Activated CD8-positive, alpha-beta memory T cell treated with anti-CD3 and anti-CD28 coated beads, Interleukin-2, amount 10 ng/mL, durations not matched to agents 7 days and 5 days (primary cell): ENCODE data around the gene XPNPEP1. TPM values are rescaled to one million over a fixed set of nuclear protein-coding genes. Genes with fewer than 3 reads are reported as not detected.

Source experiments
- ATAC-seq: fragments of 150-1000 bp; cut with Tn5 transposase; one replicate; pipeline ENCODE4 v1.10.0; 2021; ENCODE audit warnings: moderate library complexity
- CTCF ChIA-PET: fragments of 350-600 bp; sonication (Branson Sonifier 250); formaldehyde crosslinking; loops from one replicate; lab custom pipeline; 2021; ENCODE audit warnings: antibody characterized with exemption; lab: Charles Lee
- DNase-seq: peaks from one replicate; pipeline ENCODE4 v3.0.0-alpha.2; 2020
- H3K27ac Mint-ChIP-seq: one replicate; pipeline ENCODE4 v1.8.0; 2021; ENCODE audit warnings: mild to moderate bottlenecking, mixed read lengths
- H3K27me3 Mint-ChIP-seq: one replicate; pipeline ENCODE4 v1.8.0; 2021; ENCODE audit warnings: mixed read lengths
- H3K36me3 Mint-ChIP-seq: one replicate; pipeline ENCODE4 v1.8.0; 2021; ENCODE audit warnings: mild to moderate bottlenecking, mixed read lengths
- H3K4me1 Mint-ChIP-seq: one replicate; pipeline ENCODE4 v1.8.0; 2021; ENCODE audit warnings: mixed read lengths
- H3K4me3 Mint-ChIP-seq: one replicate; pipeline ENCODE4 v1.8.0; 2021; ENCODE audit warnings: mild to moderate bottlenecking, moderate library complexity, mixed read lengths
- H3K9me3 Mint-ChIP-seq: one replicate; pipeline ENCODE4 v1.8.0; 2022; ENCODE audit warnings: low read depth, mixed read lengths
- total RNA-seq, 2 experiments: library from RNA; stranded (reverse); gene quantifications; one replicate each; pipeline ENCODE4 v1.2.3, GENCODE V29; 2021

XPNPEP1 gene
- total RNA-seq, 2 experiments from 2014 or later, result 72.7 to 84.8 TPM

GRCh38 chr10:109852475-109853037, 70.8 kb downstream of the XPNPEP1 start:
- no peak overlapping the region for H3K4me3 Mint-ChIP-seq
- DNase-seq, result peak; percentile 82
- no peak overlapping the region for H3K27ac Mint-ChIP-seq
- H3K36me3 Mint-ChIP-seq, result no peaks in the 10 kb centered on the region
- no peaks in the 10 kb centered on the region for H3K9me3 Mint-ChIP-seq
- H3K4me1 Mint-ChIP-seq, result peaks cover 8% of the 10 kb centered on the region
- ATAC-seq, result peak; percentile 92
- H3K27me3 Mint-ChIP-seq, result no peaks in the 10 kb centered on the region
- CTCF ChIA-PET, result interaction anchor here (0.7 to 1.4 kb wide), 7 partner anchors 8 to 203 kb away, joined by 3 to 5 read pairs (median 3); no protein-coding TSS in a partner anchor

DNA sequence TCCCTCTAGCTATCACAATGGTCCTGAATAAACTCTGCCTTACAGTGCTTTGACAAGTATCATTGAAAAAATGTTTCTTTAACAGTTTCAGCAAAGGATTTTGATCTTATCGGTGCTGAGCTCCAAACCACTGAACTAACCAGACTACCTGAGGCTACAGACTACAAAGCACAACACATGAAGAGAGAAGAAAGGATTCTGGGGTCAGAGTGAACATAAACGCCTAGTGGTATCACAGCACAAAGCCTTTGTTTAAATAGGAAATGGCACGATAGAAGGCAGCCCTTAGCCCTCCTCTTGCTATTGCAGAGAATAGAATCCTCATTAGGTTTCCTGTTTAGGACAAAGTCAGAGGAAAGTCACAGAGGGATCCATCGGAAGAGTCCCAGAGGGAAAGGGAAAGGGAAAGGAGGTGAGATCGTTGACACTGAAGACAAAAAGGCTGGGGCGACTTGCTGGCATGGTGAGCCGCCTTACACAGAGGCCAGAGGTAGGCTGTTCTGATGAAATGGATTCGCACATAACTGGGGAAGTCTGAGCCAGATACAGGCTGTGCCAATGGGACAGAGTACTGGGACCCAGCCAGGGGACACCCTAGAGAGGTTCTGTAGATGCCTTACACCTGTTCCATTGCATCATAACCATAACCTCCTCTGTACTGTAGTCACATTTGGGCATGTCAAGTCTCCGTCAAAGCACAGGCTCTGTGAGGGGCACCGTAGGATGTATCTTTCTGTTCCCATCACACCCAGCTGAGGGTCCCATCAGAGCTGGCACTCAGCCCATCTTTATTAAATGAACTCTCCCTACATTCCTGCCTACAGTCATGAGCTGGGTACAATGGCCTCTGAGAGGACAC, 71.5 kb downstream of the XPNPEP1 start:
- CTCF ChIA-PET, result interaction anchor here (0.7 to 1.4 kb wide), 8 partner anchors 9 to 203 kb away, joined by 3 to 5 read pairs (median 3); no protein-coding TSS in a partner anchor
- H3K4me3 Mint-ChIP-seq, result no peak overlapping the region
- ATAC-seq (peak; percentile 7), DNase-seq (no peak)
- H3K36me3 Mint-ChIP-seq, result no peaks in the 10 kb centered on the region
- peaks cover 1% of the 10 kb centered on the region for H3K27me3 Mint-ChIP-seq
- no peaks in the 10 kb centered on the region for H3K9me3 Mint-ChIP-seq
- H3K4me1 Mint-ChIP-seq, result peaks cover 8% of the 10 kb centered on the region
- no peak overlapping the region for H3K27ac Mint-ChIP-seq

- no peak overlapping the region for H3K4me3 Mint-ChIP-seq
- DNase-seq, result no peak
- ATAC-seq, result no peak
- no peak overlapping the region for H3K27ac Mint-ChIP-seq
- H3K36me3 Mint-ChIP-seq, result no peaks in the 10 kb centered on the region
- no peaks in the 10 kb centered on the region for H3K4me1 Mint-ChIP-seq
- no peaks in the 10 kb centered on the region for H3K9me3 Mint-ChIP-seq
- CTCF ChIA-PET, result no interaction called here
- peaks cover 14% of the 10 kb centered on the region for H3K27me3 Mint-ChIP-seq
Observed at GRCh38 chr10:109846832-109847231, 76.5 kb downstream of the XPNPEP1 start.

GRCh38 chr10:109845308-109845707, 78.0 kb downstream of the XPNPEP1 start:
- Mint-ChIP-seq H3K9me3 (no peaks in the 10 kb centered on the region), H3K36me3 (no peaks in the 10 kb centered on the region), H3K4me1 (no peaks in the 10 kb centered on the region), H3K4me3 (no peak overlapping the region), H3K27me3 (peaks cover 14% of the 10 kb centered on the region), H3K27ac (no peak overlapping the region)
- DNase-seq (no peak), ATAC-seq (no peak)
- CTCF ChIA-PET, result interaction anchor here (1.3 kb wide), 1 partner anchor 71 kb away, joined by 3 read pairs; no protein-coding TSS in a partner anchor

DNA sequence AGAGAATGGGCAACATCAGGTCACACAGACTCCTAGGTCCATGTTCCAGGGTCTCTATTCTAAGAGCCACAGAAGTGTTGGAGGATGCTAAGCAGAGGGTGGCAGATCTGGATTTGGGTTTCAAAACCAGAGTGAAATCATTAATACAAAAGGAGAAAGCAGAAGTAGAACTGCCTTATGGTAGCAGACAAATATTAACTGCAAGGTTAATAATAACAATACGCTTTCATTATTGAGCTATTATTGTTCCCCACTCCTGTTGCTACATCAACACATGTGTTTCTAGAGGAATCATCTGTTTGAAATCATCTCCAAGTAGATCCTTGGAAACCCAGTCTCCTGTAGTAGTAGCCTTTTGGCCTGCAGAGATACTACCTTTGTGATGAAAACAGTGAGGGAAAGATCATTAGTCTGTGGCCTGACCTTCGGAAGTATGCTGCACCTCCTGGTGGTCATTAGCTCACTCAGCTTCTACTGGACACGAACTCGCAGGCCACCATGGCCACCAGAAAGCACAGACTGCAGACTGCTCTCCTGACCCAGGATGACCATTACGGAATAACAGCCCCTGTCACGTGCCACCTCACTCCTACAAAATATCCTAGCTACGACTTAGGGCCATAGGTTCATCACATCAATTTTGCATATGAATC, 84.6 kb downstream of the XPNPEP1 start:
- H3K27ac Mint-ChIP-seq, result no peak overlapping the region
- no peak for ATAC-seq
- CTCF ChIA-PET, result interaction anchor here (1.4 kb wide), 1 partner anchor 14 kb away, joined by 4 read pairs; no protein-coding TSS in a partner anchor
- H3K4me3 Mint-ChIP-seq, result no peak overlapping the region
- DNase-seq, result no peak
- H3K9me3 Mint-ChIP-seq, result no peaks in the 10 kb centered on the region
- peaks cover 18% of the 10 kb centered on the region for H3K27me3 Mint-ChIP-seq
- no peaks in the 10 kb centered on the region for H3K4me1 Mint-ChIP-seq
- no peaks in the 10 kb centered on the region for H3K36me3 Mint-ChIP-seq

- Mint-ChIP-seq H3K4me3 (no peak overlapping the region), H3K9me3 (no peaks in the 10 kb centered on the region), H3K36me3 (no peaks in the 10 kb centered on the region), H3K27ac (no peak overlapping the region), H3K27me3 (peaks cover 16% of the 10 kb centered on the region), H3K4me1 (no peaks in the 10 kb centered on the region)
- DNase-seq (no peak), ATAC-seq (no peak)
- CTCF ChIA-PET, result no interaction called here
Observed at GRCh38 chr10:109837384-109837783, 85.9 kb downstream of the XPNPEP1 start.

- CTCF ChIA-PET, result no interaction called here
- H3K4me3 Mint-ChIP-seq, result no peak overlapping the region
- DNase-seq (no peak), ATAC-seq (no peak)
- H3K4me1 Mint-ChIP-seq, result no peaks in the 10 kb centered on the region
- no peaks in the 10 kb centered on the region for H3K9me3 Mint-ChIP-seq
- H3K27me3 Mint-ChIP-seq, result peaks cover 16% of the 10 kb centered on the region
- no peaks in the 10 kb centered on the region for H3K36me3 Mint-ChIP-seq
- no peak overlapping the region for H3K27ac Mint-ChIP-seq
Observed at GRCh38 chr10:109835257-109835656, 88.1 kb downstream of the XPNPEP1 start.

- ATAC-seq, result no peak
- CTCF ChIA-PET, result no interaction called here
- H3K27me3 Mint-ChIP-seq, result peaks cover 16% of the 10 kb centered on the region
- no peak for DNase-seq
- H3K27ac Mint-ChIP-seq, result no peak overlapping the region
- H3K36me3 Mint-ChIP-seq, result no peaks in the 10 kb centered on the region
- no peak overlapping the region for H3K4me3 Mint-ChIP-seq
- H3K4me1 Mint-ChIP-seq, result no peaks in the 10 kb centered on the region
- no peaks in the 10 kb centered on the region for H3K9me3 Mint-ChIP-seq
Observed at GRCh38 chr10:109831846-109832245, 91.5 kb downstream of the XPNPEP1 start.

DNA sequence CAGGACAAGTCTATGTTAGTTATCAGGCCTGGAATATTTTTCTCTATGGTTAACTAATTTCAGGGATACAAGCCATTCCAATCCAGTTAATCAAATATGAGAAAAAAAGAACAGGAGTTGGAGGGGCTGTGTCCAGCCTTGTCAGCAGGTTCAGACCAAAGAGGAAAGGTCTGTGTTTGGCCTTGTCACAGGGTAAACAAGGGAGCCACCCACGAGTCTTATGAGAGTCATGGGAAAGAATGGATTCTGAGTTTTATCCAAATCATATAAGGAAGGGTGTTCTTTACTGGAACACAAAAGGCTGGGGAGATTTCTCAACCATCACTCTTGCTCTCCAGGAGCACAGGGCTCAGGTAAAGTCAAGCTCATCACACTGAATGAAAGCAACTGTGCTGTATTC, 99.1 kb downstream of the XPNPEP1 start:
- Mint-ChIP-seq H3K36me3 (no peaks in the 10 kb centered on the region), H3K4me1 (no peaks in the 10 kb centered on the region), H3K27me3 (peaks cover 3% of the 10 kb centered on the region), H3K4me3 (no peak overlapping the region), H3K27ac (no peak overlapping the region), H3K9me3 (no peaks in the 10 kb centered on the region)
- no peak for ATAC-seq
- CTCF ChIA-PET, result no interaction called here
- DNase-seq, result no peak

DNA sequence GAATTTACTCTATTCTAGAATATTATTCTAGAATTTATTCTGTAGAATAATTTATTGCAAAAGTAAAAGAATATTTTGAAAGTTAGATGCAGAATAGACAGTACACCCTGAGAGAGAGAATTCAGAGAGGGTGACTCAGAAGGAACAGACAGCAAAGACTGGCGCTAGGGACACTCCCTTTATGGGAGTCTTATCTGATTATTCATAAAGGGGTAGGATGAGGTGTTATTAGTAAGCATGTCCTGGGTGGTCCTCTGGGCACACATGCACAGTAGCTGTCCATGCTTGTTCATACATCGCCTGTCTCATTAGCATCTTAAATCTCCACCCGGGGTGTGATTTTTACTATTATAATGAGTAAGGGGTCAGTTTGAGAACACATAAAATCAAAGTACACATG, 100.1 kb downstream of the XPNPEP1 start:
- H3K27ac Mint-ChIP-seq, result no peak overlapping the region
- no peak overlapping the region for H3K4me3 Mint-ChIP-seq
- H3K27me3 Mint-ChIP-seq, result peaks cover 3% of the 10 kb centered on the region
- no peaks in the 10 kb centered on the region for H3K36me3 Mint-ChIP-seq
- no peaks in the 10 kb centered on the region for H3K9me3 Mint-ChIP-seq
- CTCF ChIA-PET, result no interaction called here
- DNase-seq (no peak), ATAC-seq (no peak)
- no peaks in the 10 kb centered on the region for H3K4me1 Mint-ChIP-seq

- CTCF ChIA-PET, result no interaction called here
- peaks cover 3% of the 10 kb centered on the region for H3K27me3 Mint-ChIP-seq
- H3K27ac Mint-ChIP-seq, result no peak overlapping the region
- no peak for ATAC-seq
- no peak overlapping the region for H3K4me3 Mint-ChIP-seq
- no peaks in the 10 kb centered on the region for H3K9me3 Mint-ChIP-seq
- no peak for DNase-seq
- no peaks in the 10 kb centered on the region for H3K4me1 Mint-ChIP-seq
- no peaks in the 10 kb centered on the region for H3K36me3 Mint-ChIP-seq
Observed at GRCh38 chr10:109821672-109822071, 101.6 kb downstream of the XPNPEP1 start.

DNA sequence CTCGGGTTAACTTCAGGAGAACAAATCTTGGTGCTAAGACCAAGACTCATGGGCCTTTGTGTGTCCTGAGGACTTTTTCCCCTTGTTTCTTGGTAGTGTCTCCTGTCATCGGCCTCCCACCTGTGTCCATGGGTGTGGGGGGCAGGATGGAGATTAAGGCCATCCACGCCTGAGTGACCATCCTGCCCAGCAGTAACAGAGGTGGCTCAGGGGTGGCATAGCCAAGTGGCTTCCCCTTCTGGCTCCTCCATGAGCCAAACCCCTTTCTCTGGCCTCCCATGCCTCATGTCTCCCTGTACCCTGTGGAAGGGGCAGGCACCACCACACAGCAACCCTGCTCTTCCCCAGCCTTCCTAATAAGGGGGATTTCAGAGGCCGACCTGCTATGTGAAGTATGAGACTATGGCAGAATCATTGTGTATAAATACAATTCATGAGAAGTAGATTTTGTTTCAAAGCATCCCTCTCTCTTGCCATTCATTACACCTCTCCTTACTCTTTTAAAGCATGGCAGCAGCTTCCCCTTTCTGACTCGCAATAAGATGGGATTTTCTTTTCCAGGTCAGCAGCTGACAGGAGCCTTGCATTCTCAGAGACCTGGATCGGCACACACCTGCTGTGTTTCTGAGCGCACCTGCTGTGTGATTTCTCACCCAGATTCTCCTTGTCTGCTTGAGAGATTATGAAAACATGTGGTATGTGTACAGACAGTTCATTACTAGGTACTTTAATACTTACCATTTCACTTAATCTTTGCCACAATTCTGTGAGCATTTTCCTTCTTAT, 102.5 kb downstream of the XPNPEP1 start:
- H3K36me3 Mint-ChIP-seq, result no peaks in the 10 kb centered on the region
- CTCF ChIA-PET, result no interaction called here
- no peak for DNase-seq
- no peaks in the 10 kb centered on the region for H3K4me1 Mint-ChIP-seq
- H3K27me3 Mint-ChIP-seq, result peaks cover 3% of the 10 kb centered on the region
- H3K4me3 Mint-ChIP-seq, result no peak overlapping the region
- no peak overlapping the region for H3K27ac Mint-ChIP-seq
- no peaks in the 10 kb centered on the region for H3K9me3 Mint-ChIP-seq
- no peak for ATAC-seq

GRCh38 chr10:109819807-109820206, 103.5 kb downstream of the XPNPEP1 start:
- Mint-ChIP-seq H3K27ac (no peak overlapping the region), H3K36me3 (no peaks in the 10 kb centered on the region), H3K4me1 (no peaks in the 10 kb centered on the region), H3K27me3 (peaks cover 3% of the 10 kb centered on the region), H3K4me3 (no peak overlapping the region), H3K9me3 (no peaks in the 10 kb centered on the region)
- ATAC-seq (no peak), DNase-seq (no peak)
- CTCF ChIA-PET, result no interaction called here
